Adipocyte (in vitro differentiated cells): Measurements from ENCODE around the gene CEP131.

Source experiments
- DNase-seq: peaks from one replicate; pipeline ENCODE4 v3.0.0-alpha.2; 2015; ENCODE audit warnings: low read depth
- H3K27me3 ChIP-seq: replicated peaks from 2 replicates; pipeline ENCODE4 v1.7.0; 2013; ENCODE audit warnings: mild to moderate bottlenecking, low read length, moderate library complexity; ENCODE audit not compliant: control insufficient read depth, insufficient read depth
- H3K36me3 ChIP-seq: 2 replicates; pipeline ENCODE4 v1.7.0; 2013; ENCODE audit warnings: low read length, mild to moderate bottlenecking, moderate library complexity; ENCODE audit not compliant: control insufficient read depth, insufficient read depth, severe bottlenecking
- H3K4me1 ChIP-seq: 2 replicates; pipeline ENCODE4 v1.7.0; 2013; ENCODE audit warnings: mild to moderate bottlenecking, low read length, moderate library complexity; ENCODE audit not compliant: control insufficient read depth, insufficient read depth
- H3K4me3 ChIP-seq: 2 replicates; pipeline ENCODE4 v1.7.0; 2013; ENCODE audit warnings: mild to moderate bottlenecking, low read length, moderate library complexity
- H3K9ac ChIP-seq: 2 replicates; pipeline ENCODE4 v1.7.0; 2013; ENCODE audit warnings: mild to moderate bottlenecking, low read length, moderate library complexity
- H3K9me3 ChIP-seq: 2 replicates; pipeline ENCODE4 v1.7.0; 2013; ENCODE audit warnings: mild to moderate bottlenecking, low read length, moderate library complexity; ENCODE audit not compliant: control insufficient read depth

Gene CEP131

GRCh38 chr17:81195941-81196495 lies 26.7 kb downstream of the CEP131 start:
- no peaks in the 10 kb centered on the region for H3K4me1 ChIP-seq
- DNase-seq, result no peak
- H3K4me3 ChIP-seq, result no peak overlapping the region
- H3K27me3 ChIP-seq, result no peaks in the 10 kb centered on the region
- H3K9me3 ChIP-seq, result no peaks in the 10 kb centered on the region
- no peaks in the 10 kb centered on the region for H3K36me3 ChIP-seq
- H3K9ac ChIP-seq, result no peak overlapping the region

DNA sequence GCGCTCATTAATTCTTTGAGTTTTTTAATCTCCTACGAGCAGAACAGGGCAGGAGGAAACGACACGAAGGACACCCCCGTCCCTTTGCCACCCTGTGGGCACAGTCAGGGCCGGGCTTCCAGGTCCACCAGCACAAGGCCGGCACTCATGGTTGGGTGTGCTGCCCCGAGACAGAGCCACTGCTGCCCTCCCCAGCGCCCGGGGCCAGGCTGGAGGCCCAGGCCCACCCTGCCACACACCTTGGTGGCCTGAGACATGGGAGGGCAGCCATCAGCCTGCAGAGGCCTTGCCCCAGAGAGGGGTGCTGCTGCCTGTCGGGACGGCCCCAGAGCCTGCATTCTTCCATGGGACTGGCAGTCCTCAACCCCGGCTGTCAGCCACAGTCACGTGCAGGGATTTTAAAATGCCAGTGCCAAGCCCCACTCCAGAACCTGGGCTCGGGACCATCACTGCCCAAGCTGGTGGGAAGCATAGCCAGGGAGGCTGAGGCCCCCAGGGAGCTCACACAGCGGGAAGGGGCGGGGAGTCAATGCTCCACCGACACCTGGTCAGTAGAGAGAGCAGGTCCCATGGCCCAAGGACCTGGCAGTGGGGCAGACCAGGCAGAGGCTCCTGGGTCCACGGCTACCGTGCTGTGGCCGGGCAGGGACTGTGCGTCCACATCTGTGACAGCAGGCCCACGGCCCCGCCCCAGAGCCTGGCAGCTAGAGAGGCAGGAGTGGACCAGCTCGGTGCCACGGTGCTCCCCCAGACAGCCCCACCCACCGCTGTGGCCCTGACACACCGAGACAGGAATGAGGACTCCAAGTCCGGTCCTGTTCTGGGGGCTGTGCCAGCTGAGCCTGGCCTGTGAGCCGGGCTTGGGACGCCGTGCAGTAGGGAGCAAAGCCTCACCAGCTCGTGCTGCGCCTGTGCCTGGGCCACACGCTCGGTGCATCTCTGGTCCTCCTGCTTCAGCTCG lies 27.5 kb downstream of the CEP131 start:
- Histone ChIP-seq H3K4me3 (no peak overlapping the region), H3K9me3 (no peaks in the 10 kb centered on the region), H3K36me3 (no peaks in the 10 kb centered on the region), H3K4me1 (no peaks in the 10 kb centered on the region), H3K27me3 (no peaks in the 10 kb centered on the region), H3K9ac (no peak overlapping the region)
- DNase-seq, result no peak

DNA sequence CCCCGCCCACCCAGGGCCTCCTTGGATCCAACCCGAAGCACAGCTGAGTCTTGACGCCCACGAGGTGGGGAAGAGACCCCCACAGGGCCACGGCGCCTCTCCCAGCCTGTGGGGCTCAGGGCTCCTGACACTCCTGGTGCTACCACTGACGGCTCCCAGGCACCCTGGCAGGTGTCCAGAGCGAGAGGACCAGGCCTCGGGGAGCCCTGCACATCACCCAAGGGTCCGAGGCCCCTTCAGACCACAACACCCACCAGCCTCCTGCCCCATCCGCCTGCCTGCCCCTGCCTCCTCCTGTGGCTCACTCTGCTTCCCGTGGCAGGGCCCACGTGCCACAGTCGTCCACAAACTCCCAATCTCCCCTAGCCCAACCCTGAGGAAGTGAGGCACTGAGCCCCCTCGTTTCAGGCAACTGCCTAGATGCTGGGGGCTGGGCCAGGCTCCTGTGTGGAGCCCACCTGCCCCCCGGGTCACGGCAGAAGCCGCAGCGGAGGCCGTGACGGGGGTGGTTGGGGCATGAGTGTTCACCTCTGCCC lies 28.5 kb downstream of the CEP131 start:
- Histone ChIP-seq H3K9me3 (no peaks in the 10 kb centered on the region), H3K9ac (no peak overlapping the region), H3K27me3 (no peaks in the 10 kb centered on the region), H3K4me1 (no peaks in the 10 kb centered on the region), H3K36me3 (no peaks in the 10 kb centered on the region), H3K4me3 (no peak overlapping the region)
- DNase-seq, result no peak

GRCh38 chr17:81193470-81194224 lies 29.1 kb downstream of the CEP131 start:
- no peaks in the 10 kb centered on the region for H3K9me3 ChIP-seq
- H3K4me3 ChIP-seq, result no peak overlapping the region
- DNase-seq, result no peak
- H3K4me1 ChIP-seq, result no peaks in the 10 kb centered on the region
- H3K27me3 ChIP-seq, result no peaks in the 10 kb centered on the region
- no peaks in the 10 kb centered on the region for H3K36me3 ChIP-seq
- no peak overlapping the region for H3K9ac ChIP-seq

DNA sequence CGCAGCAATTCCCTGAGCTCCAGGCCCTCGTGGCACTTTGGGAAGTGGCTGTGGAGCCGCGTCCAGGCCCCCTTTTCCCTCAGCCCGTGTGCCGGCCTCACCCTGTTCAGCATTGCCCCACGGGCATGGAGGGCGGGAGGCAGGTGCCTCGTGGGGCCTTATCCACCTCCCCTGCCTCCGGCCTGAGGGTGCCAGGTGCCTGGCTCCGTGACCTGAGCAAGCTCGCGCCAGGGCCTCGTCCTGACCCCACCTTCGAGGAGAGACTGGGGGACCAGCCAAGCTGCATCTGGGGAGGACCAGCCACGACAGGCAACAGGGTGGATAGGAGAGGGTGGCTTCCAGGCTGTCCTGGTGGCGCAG lies 29.7 kb downstream of the CEP131 start:
- DNase-seq, result no peak
- Histone ChIP-seq H3K27me3 (no peaks in the 10 kb centered on the region), H3K36me3 (no peaks in the 10 kb centered on the region), H3K9ac (no peak overlapping the region), H3K4me1 (no peaks in the 10 kb centered on the region), H3K4me3 (no peak overlapping the region), H3K9me3 (no peaks in the 10 kb centered on the region)

- H3K36me3 ChIP-seq, result no peaks in the 10 kb centered on the region
- DNase-seq, result no peak
These were observed 30.2 kb downstream of the CEP131 start for GRCh38 chr17:81192386-81193050.

GRCh38 chr17:81191646-81192045 lies 31.1 kb downstream of the CEP131 start:
- H3K9me3 ChIP-seq, result no peaks in the 10 kb centered on the region
- no peaks in the 10 kb centered on the region for H3K36me3 ChIP-seq
- no peaks in the 10 kb centered on the region for H3K4me1 ChIP-seq
- H3K9ac ChIP-seq, result no peak overlapping the region
- no peak for DNase-seq
- H3K4me3 ChIP-seq, result no peak overlapping the region
- no peaks in the 10 kb centered on the region for H3K27me3 ChIP-seq

More at GRCh38 chr17:81192386-81193050, 30.2 kb downstream of the CEP131 start:
- H3K4me1 ChIP-seq, result no peaks in the 10 kb centered on the region
- no peaks in the 10 kb centered on the region for H3K27me3 ChIP-seq
- H3K9me3 ChIP-seq, result no peaks in the 10 kb centered on the region
- no peak overlapping the region for H3K4me3 ChIP-seq
- H3K9ac ChIP-seq, result no peak overlapping the region

DNA sequence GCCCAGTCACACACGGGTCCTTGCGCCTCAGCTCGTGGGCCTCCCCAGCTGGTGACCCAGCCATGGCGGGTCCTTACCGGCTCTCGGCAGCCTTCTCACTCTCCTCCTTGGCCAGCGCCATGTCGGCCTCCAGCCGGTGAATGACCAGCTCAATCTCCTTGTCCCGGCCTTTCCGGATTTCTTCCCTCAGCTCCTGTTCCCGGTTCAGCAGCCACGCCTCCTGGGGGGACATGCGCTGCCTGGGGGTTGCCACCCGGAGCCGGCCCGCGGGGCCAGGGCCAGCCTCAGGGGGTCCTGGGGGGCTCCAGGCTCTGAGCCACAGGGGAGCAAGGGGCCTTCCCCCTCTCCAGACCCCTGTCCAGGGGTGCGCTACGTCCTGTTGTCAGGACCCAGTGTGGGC lies 31.6 kb downstream of the CEP131 start:
- H3K9ac ChIP-seq, result no peak overlapping the region
- no peak overlapping the region for H3K4me3 ChIP-seq
- H3K9me3 ChIP-seq, result no peaks in the 10 kb centered on the region
- H3K36me3 ChIP-seq, result no peaks in the 10 kb centered on the region
- DNase-seq, result no peak
- H3K27me3 ChIP-seq, result no peaks in the 10 kb centered on the region
- H3K4me1 ChIP-seq, result no peaks in the 10 kb centered on the region

DNA sequence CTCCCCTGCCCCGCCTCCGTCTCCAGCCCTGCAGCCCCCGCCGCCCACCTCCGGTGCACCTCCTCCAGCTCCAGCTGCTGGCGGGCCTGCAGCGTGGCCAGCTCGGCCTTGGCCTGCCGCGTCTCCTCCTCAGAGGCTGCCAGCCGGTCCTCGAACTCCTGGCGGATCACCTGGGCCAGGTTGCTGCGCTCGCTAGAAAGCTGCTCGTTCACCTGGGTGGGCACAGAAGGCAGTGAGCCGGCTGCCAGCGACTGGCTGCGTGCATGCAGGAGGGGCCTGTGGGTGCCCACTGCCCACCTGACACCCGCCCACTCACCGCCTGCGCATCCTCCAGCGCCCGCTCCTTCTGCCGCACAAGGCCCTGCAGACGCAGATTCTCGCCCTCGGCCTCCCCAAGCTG lies 32.2 kb downstream of the CEP131 start:
- peaks cover under 1% of the 10 kb centered on the region for H3K27me3 ChIP-seq
- no peaks in the 10 kb centered on the region for H3K36me3 ChIP-seq
- no peaks in the 10 kb centered on the region for H3K9me3 ChIP-seq
- no peak overlapping the region for H3K9ac ChIP-seq
- H3K4me1 ChIP-seq, result no peaks in the 10 kb centered on the region
- H3K4me3 ChIP-seq, result no peak overlapping the region
- DNase-seq, result no peak

DNA sequence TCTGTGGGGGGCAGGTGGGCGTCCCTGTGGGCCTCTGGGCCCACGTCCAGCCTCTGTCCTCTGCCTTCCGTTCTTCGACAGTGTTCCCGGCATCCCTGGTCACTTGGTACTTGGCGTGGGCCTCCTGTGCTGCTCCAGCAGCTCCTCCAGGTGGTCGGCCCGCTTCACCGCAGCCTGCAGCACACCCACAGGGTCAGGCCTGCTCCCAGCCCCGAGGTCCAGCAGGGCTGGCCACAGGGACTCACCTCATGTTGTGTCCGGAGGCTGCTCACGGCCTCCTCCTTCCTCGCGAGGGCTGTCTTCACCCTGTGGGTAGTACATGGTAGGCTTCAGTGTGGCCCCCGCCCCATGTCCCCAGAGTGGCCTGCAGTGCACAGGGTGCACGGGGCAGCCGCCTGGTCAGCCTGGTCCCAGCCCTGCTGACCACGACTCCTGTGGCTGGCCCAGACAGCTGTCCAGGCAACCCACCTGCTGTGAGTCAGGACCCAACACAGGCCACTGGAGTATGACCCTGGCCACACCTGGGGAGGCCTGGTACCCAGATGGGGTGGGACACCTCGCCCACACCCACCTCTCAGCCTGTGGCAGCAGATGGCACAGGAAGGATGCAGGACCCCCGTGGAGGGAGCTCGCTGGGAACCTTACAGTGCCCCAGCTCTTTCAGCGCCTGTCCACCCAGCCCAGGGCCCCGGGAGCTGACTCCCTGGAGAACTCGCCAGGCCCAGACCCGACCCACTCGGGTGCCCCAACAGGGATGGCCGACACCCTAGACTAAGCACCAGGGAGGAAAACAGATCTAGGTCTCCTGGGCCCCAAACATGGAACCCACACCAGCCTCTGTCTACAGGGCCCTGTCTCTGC lies 32.9 kb downstream of the CEP131 start:
- no peak for DNase-seq
- Histone ChIP-seq H3K4me3 (no peak overlapping the region), H3K4me1 (no peaks in the 10 kb centered on the region), H3K36me3 (no peaks in the 10 kb centered on the region), H3K27me3 (peaks cover 6% of the 10 kb centered on the region), H3K9me3 (no peaks in the 10 kb centered on the region), H3K9ac (no peak overlapping the region)
